ENCODE data around the gene VPREB1.
"Not testable (repeated sequence)": the region's sequence is repeated elsewhere in the genome, so short reads cannot be mapped to it uniquely, and the experiment has no call there.

VPREB1 gene

DNA sequence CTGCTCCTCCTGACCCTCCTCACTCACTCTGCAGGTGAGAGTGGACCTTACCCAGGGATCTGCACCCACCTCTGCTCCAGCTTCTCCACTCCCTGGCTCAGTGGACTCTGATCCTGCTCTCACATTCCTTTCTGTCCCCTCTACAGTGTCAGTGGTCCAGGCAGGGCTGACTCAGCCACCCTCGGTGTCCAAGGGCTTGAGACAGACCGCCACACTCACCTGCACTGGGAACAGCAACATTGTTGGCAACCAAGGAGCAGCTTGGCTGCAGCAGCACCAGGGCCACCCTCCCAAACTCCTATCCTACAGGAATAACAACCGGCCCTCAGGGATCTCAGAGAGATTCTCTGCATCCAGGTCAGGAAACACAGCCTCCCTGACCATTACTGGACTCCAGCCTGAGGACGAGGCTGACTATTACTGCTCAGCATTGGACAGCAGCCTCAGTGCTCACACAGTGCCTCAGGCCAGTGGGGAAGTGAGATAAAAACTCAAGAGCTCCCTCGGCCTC is 29.7 kb upstream of the VPREB1 start:
- DNase-seq, result no peak

DNA sequence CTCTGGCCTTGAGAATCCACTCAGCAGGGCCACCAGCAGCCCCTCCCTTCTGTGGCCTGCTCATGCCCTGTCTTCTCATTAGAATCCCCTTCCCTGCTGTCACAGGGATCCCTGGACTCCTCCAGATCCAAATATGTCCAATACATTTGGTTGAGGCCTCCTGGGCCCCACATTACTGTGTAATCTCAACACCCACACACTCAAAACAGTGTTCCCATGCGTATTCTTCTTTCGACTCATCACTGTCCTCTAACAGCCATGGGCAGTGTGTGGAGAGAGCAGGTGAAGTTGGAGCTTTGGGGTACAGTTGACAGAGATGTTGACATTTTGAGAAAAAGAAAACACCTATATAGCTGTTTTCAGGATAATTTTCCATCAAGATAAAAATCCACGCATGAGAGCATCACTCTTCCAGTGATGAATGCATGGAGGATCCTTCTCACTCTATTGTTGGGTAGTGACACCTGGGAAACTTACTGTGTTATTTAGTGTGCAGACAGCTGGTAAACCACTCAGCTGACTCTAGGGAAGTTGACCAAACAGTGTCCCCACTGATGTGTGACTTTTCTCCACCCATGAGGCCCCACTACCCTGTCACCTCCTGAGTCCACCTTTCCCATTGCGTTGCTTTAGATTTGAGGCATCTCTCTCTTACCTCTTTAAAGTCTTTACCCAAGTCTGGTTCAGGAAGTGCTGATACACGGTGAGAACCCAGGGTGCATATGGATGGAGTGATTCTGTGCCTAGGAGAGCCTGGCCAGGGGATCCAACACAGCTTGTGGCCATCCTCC is 28.7 kb upstream of the VPREB1 start:
- no peak for DNase-seq

DNA sequence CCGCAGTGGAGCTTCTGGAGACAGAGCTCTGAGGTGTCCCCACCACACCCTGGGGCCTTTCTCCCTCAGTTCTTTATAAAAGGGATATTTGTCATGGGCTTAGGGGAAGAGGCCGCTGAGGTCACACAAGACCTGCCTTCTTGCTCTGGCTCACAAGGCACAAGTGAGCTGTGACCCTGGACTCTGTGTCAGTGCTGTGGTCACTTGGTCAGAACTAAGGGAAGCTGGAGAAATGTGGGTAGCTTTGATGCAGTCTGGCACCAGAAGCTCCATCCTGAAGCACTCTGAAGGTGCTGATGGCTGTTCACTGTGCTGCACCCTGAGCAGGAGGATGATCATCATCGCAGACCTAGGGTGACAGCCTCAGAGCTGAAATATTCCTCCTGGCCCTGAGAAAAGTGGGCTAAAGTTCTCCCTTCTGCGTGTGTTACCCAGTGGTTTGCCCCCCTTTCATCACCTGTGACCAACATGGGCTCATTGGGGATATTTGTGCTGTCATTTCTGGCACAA is 28.1 kb upstream of the VPREB1 start:
- DNase-seq, result no peak

DNA sequence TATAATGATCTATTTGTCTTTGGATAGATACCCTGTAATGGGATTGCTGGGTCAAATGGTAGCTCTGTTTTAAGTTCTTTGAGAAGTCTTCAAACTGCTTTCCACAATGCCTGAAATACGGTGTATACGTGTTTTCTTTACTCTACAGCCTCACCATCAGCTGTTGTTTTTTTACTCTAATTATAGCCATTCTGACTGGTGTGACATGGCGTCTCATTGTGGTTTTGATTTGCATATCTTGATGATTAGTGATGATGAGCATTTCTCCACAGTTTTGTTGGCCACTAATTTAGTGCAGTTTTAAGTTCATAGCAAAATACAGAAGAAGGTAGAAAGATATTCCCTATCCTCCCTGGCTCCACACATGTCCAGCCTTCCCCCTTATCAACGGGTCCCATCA is 26.3 kb upstream of the VPREB1 start:
- no peak for DNase-seq

DNA sequence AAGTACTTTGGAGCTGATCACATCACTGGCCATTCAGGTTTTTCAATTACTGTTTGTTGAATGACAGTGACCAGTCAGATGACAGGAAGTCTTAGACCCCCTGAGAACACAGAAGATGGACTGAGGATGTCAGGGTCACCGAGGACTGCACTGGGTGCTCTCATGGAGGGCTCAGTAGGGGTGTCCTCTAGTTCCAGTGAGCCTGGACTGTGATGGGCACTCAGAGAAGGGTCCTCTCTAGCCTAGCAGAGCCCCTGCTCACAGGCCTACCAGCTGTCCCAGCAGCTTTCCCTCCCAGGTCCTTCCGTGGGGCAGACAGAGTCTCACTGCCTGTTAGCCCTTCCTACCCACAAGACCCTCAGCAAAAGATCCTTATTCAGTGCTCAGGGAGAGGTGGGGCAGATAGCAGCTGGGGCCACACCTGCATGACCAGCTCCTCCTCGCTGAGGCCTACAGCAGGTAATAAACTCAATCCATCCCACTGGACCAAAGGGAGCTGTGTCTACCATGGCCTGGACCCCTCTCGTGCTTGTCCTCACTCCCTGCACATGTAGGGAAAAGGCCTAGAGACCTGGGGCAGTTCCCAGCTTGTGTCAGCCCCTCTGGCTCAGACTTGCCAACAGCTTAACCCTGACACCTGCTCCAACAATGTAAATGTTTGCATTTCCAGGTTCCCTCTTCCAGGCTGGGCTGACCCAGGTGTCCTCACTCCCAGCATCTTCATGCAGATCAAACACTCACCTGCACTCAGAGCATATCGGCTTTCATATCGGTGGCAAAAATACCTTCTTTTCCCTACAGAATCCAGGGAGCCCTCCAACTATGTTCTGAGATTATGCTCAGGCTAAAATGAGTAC is 25.2 kb upstream of the VPREB1 start:
- no peak for DNase-seq

DNA sequence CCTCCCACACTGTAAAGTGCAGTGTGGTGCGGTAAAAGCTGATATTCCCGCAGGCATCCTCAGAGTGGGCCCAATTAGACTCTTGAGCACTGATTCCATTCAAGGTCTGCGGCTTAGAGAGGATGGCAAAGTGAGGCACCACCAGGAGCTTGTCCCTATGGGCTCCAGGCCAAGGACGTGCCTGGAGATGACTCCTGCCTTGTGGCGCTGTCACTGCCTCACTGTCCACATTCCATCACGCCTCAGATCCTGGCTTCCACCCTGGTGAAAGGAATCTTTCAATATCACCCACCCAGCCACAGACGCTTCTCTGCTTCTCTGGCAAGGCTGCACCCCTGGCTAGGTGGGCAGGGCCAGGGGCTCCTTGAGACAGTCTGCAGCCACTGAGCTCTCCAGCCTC is 23.5 kb upstream of the VPREB1 start:
- DNase-seq, result not testable (repeated sequence)

DNA sequence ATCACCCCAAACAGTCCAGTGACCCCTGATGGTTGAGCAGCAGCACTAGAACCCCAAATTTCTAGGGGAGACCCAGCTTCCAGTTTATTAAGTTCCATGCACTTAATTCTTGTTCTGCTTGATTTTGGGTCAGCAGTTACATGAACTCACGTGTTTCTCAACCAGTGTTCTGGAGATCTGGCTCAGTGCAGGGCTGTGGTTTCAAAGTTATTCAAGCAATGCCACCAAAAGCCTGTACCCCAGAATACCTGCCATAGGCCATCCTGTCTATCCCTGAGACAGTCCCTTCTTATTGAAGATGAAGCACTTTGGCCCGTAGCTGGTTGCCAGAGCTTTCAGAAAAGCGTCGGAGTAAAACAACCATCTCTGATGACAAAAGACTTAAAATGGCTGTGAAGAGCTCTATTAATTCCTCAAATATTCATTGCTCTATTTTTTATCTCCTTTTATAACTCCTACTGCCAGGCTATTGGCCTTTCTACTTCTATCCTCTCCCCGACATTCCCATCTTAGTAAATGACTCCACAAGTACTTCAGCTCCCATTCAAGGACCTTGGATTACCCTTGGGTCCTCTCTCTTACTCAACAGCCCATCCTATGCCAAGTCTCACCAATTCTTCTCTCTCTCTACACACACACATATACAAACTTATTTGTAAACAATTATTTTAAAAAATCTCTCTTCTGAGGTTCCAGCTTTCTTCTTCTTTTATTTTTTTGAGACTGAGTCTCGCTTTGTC is 18.0 kb upstream of the VPREB1 start:
- no peak for DNase-seq

DNA sequence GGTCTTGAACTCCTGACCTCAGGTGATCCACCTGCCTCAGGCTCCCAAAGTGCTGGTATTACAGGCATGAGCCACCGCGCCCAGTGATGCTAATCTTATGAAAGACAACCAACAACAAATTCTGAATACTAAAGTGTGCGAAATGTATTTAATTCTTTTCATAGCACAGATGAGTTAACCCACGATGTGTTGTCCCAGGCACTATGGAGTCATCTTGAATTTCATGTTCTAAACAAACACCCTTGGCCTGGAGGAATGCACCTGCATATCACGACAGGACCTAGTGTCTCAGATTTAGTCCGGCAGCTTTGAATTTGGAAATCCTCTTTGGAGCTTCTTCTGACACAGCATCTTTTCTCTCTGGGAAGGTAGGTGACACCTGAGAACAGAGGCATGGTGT is 16.2 kb upstream of the VPREB1 start:
- no peak for DNase-seq

DNA sequence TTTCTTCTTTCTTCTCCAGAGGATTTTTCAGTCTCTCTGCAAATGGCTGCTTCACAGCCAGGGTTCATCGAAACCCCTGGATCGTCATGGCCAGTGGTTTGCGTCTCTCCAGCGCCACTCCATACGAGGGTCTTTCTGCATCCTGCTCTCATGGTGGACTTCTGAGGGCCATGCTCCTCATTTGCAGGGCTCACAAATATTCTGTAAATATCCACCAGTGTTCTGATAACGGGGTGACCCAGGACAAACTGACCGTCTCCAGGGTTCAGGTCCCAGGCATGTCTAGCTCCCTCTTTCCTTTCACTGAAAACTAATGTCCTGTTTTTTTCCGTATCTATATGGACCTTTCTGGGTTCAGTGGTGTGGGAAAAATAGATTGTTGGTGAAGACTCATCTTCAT is 15.7 kb upstream of the VPREB1 start:
- no peak for DNase-seq

DNA sequence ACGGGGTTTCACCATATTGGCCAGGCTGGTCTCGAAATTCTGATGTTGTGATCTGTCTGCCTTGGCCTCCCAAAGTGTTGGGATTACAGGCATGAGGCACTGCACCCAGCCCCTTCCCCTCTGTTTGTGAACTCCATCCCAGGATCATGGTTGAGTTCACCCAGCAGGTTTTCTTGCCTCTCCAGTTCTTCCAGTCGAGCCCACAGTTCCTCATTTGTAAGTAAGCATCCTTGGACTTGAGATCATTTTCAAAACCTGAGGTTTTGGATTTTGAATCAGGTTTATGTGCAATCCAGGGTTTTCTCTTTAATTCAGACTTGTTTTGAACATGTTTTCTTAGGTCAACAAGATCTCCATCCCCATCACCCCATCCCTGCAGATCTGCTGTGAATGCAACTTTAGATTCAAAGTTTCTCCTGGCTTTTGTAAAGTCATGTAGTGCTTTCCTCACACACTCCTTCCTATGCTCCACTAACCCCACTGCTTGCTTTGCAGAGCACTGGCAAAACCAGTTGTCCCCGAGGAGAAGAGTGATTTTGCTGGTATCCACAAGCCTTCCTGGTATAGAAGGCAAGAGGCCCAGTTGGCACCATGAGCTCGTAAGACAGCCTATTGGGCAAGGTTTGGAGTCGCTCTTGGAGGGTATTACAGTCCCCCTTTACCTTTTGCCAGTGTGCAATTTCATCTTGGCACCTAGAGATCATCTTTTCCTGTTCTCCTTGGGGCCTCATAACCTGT is 14.7 kb upstream of the VPREB1 start:
- no peak for DNase-seq

DNA sequence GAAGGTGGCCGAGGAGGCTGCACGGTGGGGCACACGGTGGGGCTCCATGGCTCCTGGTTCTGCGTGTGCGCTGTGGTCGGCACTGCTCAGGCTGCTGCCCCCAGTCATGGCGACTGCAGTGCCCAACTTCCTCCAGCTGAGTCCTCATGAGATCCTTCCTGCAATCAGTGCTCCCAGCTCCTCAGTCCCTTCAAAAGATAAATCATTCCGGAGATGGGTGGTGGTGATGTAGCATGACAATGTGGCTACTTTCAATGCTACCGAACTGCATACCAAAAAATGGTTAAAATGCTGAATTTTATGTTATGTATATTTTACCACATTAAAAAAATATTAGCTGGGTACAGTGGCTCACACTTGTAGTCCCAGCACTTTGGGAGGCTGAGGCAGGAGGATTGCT is 14.1 kb upstream of the VPREB1 start:
- DNase-seq, result no peak

DNA sequence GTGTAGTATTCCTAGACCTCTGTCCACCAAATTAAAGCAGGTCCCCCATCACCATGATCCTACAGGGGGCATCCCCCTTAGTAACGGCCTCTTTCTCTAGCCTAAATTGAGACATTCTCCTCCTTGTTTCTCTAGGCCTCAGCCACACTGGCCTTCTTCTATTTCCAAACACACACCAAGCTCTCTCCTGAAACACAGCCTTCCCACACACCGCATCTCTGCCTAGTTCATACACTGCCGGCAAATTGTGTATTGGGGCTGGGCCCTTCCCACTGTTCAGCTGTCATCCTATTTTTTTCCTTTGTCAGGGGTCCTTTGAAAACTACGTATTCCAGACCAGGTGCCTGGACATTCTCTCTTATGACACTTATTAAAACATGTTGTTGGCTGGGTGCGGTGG is 11.5 kb upstream of the VPREB1 start:
- DNase-seq, result no peak

DNA sequence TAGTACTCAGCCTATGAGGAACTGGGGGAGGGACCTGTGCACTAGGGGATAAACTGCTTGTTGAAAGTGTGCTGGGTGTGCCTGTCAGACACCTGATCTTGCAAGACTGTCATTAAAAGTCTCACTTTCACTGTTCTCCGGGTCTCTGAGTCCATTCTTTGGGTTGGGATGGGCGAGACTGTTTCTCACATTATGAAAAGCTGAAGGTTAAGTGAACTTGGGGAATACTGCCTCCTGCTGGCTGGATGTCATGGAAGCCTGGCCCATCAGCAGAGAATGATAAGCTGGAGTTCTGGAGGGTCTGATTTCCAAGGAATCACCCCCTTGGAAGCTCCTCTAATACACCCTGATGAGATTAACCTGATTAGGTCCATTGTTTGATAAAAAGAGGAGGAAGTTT is 9.0 kb upstream of the VPREB1 start:
- DNase-seq, result peak; percentile 71

DNA sequence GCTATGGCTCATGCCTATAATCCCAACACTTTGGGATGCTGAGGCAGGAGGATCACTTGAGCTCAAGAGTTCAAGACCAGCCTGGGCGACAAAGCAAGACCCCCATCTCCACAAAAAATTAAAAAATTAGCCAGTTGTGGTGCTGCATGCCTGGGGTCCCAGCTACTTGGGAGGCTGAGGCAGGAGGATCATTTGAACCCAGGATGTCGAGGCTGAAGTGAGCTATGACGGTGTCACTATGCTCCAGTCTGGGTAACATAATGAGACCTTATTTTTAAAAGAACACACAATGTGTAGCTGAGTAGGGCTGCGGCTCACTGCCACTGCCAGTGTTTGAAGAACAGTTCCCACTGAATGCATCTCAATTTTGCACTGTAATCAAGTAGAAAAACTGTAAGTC is 7.1 kb upstream of the VPREB1 start:
- no peak for DNase-seq

DNA sequence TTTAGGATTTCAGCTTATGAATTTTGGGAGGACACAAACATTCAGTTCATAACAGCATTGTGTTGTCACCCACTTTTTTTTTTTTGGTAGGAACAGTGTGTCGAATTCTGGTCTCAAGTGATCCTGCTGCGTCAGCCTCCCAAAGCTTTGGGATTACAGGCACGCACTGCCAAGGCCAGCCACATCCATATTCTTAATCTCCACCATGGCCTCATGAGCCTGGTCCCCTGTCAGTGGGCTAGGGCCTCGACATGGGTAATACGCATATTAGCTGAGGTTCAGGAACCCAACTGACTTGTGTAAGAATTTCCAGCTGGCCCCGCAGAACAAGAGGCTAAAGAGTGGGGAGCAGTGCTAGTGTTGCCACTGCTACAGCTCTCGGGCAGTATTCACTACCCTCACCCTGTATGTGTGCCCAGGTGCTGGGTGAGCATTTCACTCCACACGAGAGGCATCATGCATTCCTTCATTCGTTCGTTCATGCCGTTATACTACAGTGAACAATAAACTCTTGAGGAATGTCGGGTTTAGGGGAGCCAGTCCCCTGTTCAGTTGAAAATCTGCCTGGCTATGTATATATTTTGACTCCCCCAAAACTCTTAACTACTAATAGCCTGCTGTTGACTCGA is 5.2 kb upstream of the VPREB1 start:
- no peak for DNase-seq

DNA sequence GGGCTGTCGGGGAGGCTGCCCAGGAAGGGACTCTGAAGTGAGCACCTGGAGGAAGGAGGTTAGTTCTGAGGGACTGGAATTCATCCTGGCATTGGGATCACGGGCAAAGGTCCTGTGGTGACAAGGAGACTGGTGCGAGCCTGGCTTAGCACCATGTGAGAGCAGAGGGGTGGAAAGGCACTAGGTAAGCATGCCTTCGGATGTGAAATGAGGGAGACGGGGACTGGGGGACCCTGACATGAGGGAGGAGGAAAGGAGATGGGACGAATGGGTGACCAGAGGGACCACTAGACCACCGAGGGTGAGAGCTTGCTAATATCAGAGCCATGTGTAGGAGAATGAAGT is 3.1 kb upstream of the VPREB1 start:
- DNase-seq, result no peak

DNA sequence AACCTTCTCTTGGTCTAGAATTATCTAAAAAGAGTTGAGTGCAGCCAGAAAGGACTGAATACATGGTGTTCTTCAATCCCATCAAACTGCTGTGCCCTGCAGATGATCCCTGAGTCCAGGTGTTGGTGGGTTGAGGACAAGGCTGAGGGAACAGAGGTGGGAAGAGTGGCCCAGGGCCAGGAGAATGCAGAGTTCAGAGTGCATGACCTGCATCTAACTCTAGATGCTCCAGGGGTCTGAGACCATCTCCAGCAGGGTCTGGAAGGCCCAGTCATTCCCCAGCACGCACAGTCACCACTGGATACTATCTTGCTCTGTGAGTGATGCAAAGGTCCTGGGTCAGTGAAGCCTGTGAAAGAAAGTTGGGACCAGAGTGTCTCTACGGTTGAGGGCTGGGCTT is 2.1 kb upstream of the VPREB1 start:
- DNase-seq, result no peak

DNA sequence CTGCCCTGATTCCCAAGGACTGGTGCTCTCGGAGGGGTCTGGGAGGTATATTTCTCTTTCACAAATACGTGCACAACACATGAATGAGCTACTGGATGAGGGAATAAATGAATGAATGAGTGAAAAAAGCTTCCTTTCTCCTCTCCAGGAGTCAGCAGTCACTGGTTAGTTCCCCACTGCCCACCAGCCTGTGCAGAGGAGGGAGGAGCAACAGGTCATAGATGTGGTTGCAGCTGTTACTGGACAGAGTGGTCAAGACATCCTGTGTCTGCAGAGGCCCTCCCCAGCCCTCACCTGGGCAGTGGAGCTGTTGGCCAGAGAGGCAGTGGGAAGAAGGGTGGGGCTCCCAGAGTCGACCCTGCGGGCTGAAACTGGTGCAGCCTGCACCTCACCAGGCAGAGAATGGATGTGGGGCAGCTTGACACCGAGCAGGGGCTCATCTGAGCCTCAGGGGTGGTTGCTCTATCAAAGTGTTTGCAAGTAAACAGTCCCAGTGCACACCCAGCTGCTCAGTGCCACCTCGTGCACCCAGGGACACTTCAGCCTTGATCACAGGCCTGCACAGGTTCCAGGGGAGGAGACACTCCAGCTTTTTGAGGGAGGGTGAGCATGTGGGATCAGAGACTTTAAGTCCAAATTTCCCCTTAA is 1.4 kb upstream of the VPREB1 start:
- no peak for DNase-seq

DNA sequence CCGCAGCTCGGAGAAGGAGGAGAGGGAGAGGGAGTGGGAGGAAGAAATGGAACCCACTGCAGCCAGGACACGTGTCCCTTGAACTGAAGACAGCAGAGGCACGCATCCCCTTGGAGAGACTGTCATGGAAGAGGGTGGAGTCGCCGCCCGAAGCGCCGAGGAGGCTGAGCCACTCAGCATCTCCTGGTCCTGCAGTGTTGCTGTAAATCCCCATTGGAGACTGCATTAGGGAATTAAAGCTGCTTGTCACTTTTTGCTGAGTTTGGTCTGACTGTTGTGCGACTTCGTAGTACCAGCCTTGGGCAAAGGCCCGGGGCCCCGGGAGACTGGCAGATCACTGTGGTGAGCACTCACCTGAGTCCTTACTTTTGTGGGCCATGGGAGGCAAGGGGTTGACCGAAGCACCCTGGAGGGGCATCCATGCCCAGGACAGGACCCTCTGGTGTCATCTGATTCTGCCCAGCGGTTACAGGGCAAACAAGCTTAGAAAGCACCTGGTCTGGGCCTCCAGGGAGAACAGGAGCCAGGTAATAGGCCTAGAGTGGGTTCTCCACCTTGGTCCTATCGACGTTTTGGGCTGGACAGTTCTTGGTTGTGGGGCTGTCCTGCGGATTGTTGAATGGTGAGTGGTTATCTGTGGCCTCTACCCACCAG is 797 bp downstream of the VPREB1 start:
- DNase-seq, result no peak

DNA sequence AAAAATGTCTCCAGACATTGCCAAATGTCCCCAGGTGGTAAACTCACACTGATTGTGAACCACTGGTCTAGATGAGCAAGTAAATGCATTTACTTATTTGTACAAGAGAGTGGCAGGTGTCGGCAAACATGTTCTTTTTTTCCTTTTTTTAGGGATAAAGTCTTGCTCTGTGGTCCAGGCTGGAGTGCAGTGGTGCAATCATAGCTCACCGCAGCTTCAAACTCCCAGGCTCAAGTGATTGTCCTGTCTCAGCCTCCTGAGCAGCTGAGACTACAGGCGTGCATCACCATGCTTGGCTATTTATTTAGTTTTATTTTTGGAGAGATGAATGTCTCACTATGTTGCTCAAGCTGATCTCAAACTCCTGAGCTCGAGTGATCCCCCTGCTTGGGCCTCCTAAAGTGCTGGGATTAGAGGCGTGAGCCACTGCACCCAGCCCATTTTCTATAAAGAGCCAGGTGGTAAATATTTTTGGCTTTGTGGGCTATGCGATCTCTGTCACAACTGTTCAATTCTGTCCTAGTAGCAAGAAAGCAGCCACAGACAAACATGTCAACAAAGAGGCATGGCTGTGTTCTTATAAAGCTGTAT is 1.4 kb downstream of the VPREB1 start:
- no peak for DNase-seq

DNA sequence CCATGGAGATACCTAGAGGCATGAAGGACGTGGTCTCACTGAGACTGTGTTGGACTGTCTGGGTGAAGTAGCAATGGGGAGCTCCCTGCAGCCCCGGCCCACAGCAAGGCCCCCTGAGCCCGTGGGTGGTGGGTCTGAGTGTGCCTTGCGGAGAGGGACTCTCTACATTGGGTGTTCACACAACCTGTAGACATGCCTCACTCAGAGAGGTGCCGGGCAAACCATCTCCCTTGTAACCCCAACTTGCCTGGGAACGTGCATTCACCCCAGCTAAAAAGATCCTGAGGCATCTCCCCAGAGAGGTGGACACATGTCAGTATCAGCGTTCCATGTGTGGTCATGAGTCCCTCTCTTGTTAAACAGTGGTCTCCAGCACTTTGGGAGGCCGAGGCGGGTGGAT is 2.1 kb downstream of the VPREB1 start:
- no peak for DNase-seq

All from CD4-positive, alpha-beta T cell treated with Interleukin-17A for 4 hours (primary cell).